ENCODE results near the gene SBNO2. TPM values are rescaled to one million over a fixed set of nuclear protein-coding genes. Genes with fewer than 3 reads are reported as not detected.

SBNO2 gene
- total RNA-seq, 1 experiment from 2014 or later: 123 TPM

- H3K4me3 Mint-ChIP-seq (ENCODE audit: unreplicated experiment): peak overlapping the region; percentile 47
- H3K27ac Mint-ChIP-seq (ENCODE audit: low read depth, unreplicated experiment): peak overlapping the region; percentile 89
- CTCF ChIA-PET: interaction anchor here (0.5 to 1.5 kb wide), 7 partner anchors 9 to 292 kb away, joined by 3 to 6 read pairs (median 3); partner anchors contain the start of gene STK11
- TF ChIP-seq, protein P1, sequence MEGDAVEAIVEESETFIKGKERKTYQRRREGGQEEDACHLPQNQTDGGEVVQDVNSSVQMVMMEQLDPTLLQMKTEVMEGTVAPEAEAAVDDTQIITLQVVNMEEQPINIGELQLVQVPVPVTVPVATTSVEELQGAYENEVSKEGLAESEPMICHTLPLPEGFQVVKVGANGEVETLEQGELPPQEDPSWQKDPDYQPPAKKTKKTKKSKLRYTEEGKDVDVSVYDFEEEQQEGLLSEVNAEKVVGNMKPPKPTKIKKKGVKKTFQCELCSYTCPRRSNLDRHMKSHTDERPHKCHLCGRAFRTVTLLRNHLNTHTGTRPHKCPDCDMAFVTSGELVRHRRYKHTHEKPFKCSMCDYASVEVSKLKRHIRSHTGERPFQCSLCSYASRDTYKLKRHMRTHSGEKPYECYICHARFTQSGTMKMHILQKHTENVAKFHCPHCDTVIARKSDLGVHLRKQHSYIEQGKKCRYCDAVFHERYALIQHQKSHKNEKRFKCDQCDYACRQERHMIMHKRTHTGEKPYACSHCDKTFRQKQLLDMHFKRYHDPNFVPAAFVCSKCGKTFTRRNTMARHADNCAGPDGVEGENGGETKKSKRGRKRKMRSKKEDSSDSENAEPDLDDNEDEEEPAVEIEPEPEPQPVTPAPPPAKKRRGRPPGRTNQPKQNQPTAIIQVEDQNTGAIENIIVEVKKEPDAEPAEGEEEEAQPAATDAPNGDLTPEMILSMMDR (IDR thresholded peaks at IDR 0.05; ENCODE audit: unreplicated experiment): no peak
- POLR2A ChIA-PET: interaction anchor here (0.5 to 3.6 kb wide), 21 partner anchors 8 to 188 kb away, joined by 3 to 14 read pairs (median 6); partner anchors contain the start of genes ATP5F1D, CIRBP, CNN2 and FAM174C
- peaks cover 50% of the 10 kb centered on the region for H3K36me3 Mint-ChIP-seq (ENCODE audit: insufficient read depth, unreplicated experiment)
- peak; percentile 81 for DNase-seq (ENCODE audit: unreplicated experiment)
- H3K27me3 Mint-ChIP-seq (ENCODE audit: insufficient read depth, unreplicated experiment): no peaks in the 10 kb centered on the region
- intact Hi-C loops (cut with micrococcal nuclease): no loop called here
- no TSS peak for BruUV-seq (replicated peaks)
- H3K9me3 Mint-ChIP-seq (ENCODE audit: unreplicated experiment): no peaks in the 10 kb centered on the region
- peaks cover 40% of the 10 kb centered on the region for H3K4me1 Mint-ChIP-seq (ENCODE audit: insufficient read depth, unreplicated experiment)
These were observed 41.0 kb upstream of the SBNO2 start for GRCh38 chr19:1214862-1215731.

DNA sequence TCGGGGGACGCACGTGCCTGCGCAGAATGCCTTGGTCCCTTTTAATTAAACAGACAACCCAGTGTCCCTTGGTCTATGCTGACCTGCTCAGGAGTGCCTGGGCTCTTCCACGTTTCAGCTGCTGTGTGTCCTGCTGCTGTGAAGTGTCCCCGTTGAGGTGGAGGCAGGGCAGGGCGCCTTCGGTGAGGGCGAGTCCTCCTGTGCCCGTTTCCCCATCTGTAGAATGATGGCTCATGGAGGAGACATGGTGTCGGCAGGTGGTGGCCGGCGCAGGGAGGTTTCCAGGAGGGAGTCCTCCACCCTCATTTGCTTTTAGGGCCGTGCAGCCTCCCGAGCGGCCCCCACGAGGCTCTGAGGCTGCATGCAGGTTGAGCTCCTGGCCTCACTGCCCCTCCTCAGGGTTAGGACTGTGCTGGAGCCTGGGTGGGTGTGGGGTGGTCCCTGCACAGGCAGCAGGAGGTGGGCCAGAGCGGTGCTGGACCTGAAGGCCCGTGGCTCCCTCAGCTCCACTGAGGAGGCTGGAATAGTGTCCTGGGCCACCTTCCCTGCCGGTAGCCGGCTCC lies 40.3 kb upstream of the SBNO2 start:
- Mint-ChIP-seq H3K27me3 (ENCODE audit: insufficient read depth, unreplicated experiment) (no peaks in the 10 kb centered on the region), H3K36me3 (ENCODE audit: insufficient read depth, unreplicated experiment) (peaks cover 48% of the 10 kb centered on the region), H3K27ac (ENCODE audit: low read depth, unreplicated experiment) (peak overlapping the region; percentile 89), H3K4me3 (ENCODE audit: unreplicated experiment) (peak overlapping the region; percentile 63), H3K9me3 (ENCODE audit: unreplicated experiment) (no peaks in the 10 kb centered on the region), H3K4me1 (ENCODE audit: insufficient read depth, unreplicated experiment) (peaks cover 44% of the 10 kb centered on the region)
- BruUV-seq (replicated peaks): TSS peak; percentile 18
- POLR2A ChIA-PET: interaction anchor here (0.7 to 2.9 kb wide), 17 partner anchors 10 to 335 kb away, joined by 3 to 16 read pairs (median 4); partner anchors contain the start of genes CIRBP, CNN2 and WDR18
- CTCF ChIA-PET: interaction anchor here (1.5 kb wide), 1 partner anchor 29 kb away, joined by 6 read pairs; no protein-coding TSS in a partner anchor
- intact Hi-C loops (cut with micrococcal nuclease): no loop called here
- no peak for DNase-seq (ENCODE audit: unreplicated experiment)
- TF ChIP-seq, protein P1 (IDR thresholded peaks at IDR 0.05; ENCODE audit: unreplicated experiment): no peak

- TF ChIP-seq, protein P1 (IDR thresholded peaks at IDR 0.05; ENCODE audit: unreplicated experiment): no peak
- H3K4me1 Mint-ChIP-seq (ENCODE audit: insufficient read depth, unreplicated experiment): peaks cover 46% of the 10 kb centered on the region
- H3K27me3 Mint-ChIP-seq (ENCODE audit: insufficient read depth, unreplicated experiment): no peaks in the 10 kb centered on the region
- H3K27ac Mint-ChIP-seq (ENCODE audit: low read depth, unreplicated experiment): peak overlapping the region; percentile 89
- POLR2A ChIA-PET: interaction anchor here (0.6 to 2.9 kb wide), 20 partner anchors 9 to 334 kb away, joined by 3 to 16 read pairs (median 4); partner anchors contain the start of genes CIRBP, CNN2 and WDR18
- intact Hi-C loops (cut with micrococcal nuclease): no loop called here
- no peaks in the 10 kb centered on the region for H3K9me3 Mint-ChIP-seq (ENCODE audit: unreplicated experiment)
- CTCF ChIA-PET: interaction anchor here (0.5 to 1.5 kb wide), 2 partner anchors 30 to 112 kb away, joined by 3 to 6 read pairs; no protein-coding TSS in a partner anchor
- peaks cover 54% of the 10 kb centered on the region for H3K36me3 Mint-ChIP-seq (ENCODE audit: insufficient read depth, unreplicated experiment)
- no TSS peak for BruUV-seq (replicated peaks)
- peak overlapping the region; percentile 63 for H3K4me3 Mint-ChIP-seq (ENCODE audit: unreplicated experiment)
- DNase-seq (ENCODE audit: unreplicated experiment): peak; percentile 91
These were observed 39.6 kb upstream of the SBNO2 start for GRCh38 chr19:1213391-1214286.

Measured in MCF 10A (cell line).